SK-N-SH (cell line): ENCODE measurements around the gene RFX2. TPM values are rescaled to one million over a fixed set of nuclear protein-coding genes. Genes with fewer than 3 reads are reported as not detected.

ENCODE experiments used
- CTCF ChIA-PET: fragments of 300-600, 350-600 bp; formaldehyde crosslinking; extraction: SDS; loops from one replicate; lab custom pipeline; 2021; lab: Yijun Ruan, JAX
- POLR2A ChIA-PET: fragments of 350-600 bp; sonication (Branson Sonifier 250); formaldehyde crosslinking; extraction: SDS; loops from one replicate; lab custom pipeline; 2020; ENCODE audit warnings: antibody characterized with exemption, inconsistent platforms; lab: Yijun Ruan, JAX
- DNase-seq: peaks from one replicate; pipeline ENCODE4 v3.0.0; 2012
- H2AFZ ChIP-seq: fragments of 200-600 bp; sonication (generic); 2 replicates; pipeline ENCODE4 v1.8.1; 2016; ENCODE audit warnings: antibody characterized with exemption, mild to moderate bottlenecking, low read depth
- H3F3A ChIP-seq: fragments of 200-600 bp; sonication (generic); replicated peaks from 2 replicates; pipeline ENCODE3; 2016; ENCODE audit warnings: antibody characterized with exemption, mild to moderate bottlenecking; ENCODE audit not compliant: insufficient read depth
- H3K27ac ChIP-seq, 2 experiments: fragments of 200-500 bp in 1 of 2; fragments of 200-600 bp in 1 of 2; sonication (Bioruptor generic) in 1 of 2; sonication (generic), shearing (Covaris generic) in 1 of 2; 2 replicates each; pipeline versions ENCODE4 v1.5.1 to v1.6.1; 2014 to 2016; ENCODE audit warnings: low read depth in 2 of 2, inconsistent platforms in 1 of 2, low read length in 1 of 2, mild to moderate bottlenecking in 1 of 2, mixed read lengths in 1 of 2
- H3K27me3 ChIP-seq: fragments of 200-600 bp; sonication (generic), shearing (Covaris generic); 2 replicates; pipeline ENCODE4 v1.6.1; 2016; ENCODE audit warnings: mixed run types; ENCODE audit not compliant: insufficient read depth
- H3K36me3 ChIP-seq, 2 experiments: fragments of 200-500 bp in 1 of 2; fragments of 200-600 bp in 1 of 2; sonication (Bioruptor generic) in 1 of 2; sonication (generic) in 1 of 2; replicated peaks in 1 of 2; 2 replicates each; pipeline versions ENCODE3 to v1.5.1; 2014 to 2016; ENCODE audit warnings: low read length in 1 of 2, mild to moderate bottlenecking in 1 of 2; ENCODE audit not compliant: insufficient read depth in 2 of 2, control insufficient read depth in 1 of 2
- H3K4me1 ChIP-seq, 2 experiments: fragments of 200-500 bp in 1 of 2; fragments of 200-600 bp in 1 of 2; sonication (Bioruptor generic) in 1 of 2; sonication (generic), shearing (Covaris generic) in 1 of 2; 2 replicates each; pipeline versions ENCODE4 v1.5.1 to v1.6.1; 2014 to 2016; ENCODE audit warnings: low read depth in 1 of 2, low read length in 1 of 2, mixed run types in 1 of 2; ENCODE audit not compliant: insufficient read depth in 2 of 2, control insufficient read depth in 1 of 2
- H3K4me2 ChIP-seq: fragments of 200-600 bp; sonication (generic), shearing (Covaris generic); 2 replicates; pipeline ENCODE4 v1.6.1; 2017; ENCODE audit warnings: mixed run types
- H3K4me3 ChIP-seq, 2 experiments: fragments of 200-500 bp in 1 of 2; fragments of 200-600 bp in 1 of 2; sonication (Bioruptor generic) in 1 of 2; sonication (generic), shearing (Covaris generic) in 1 of 2; 2 replicates each; pipeline versions ENCODE4 v1.5.1 to v1.8.1; 2014 to 2016; ENCODE audit warnings: low read depth in 2 of 2, inconsistent platforms in 1 of 2, low read length in 1 of 2, mild to moderate bottlenecking in 1 of 2, mixed read lengths in 1 of 2, moderate library complexity in 1 of 2
- H3K79me2 ChIP-seq: fragments of 200-600 bp; sonication (generic); 2 replicates; pipeline ENCODE4 v1.8.1; 2017; ENCODE audit warnings: mild to moderate bottlenecking; ENCODE audit not compliant: insufficient read depth
- H3K9ac ChIP-seq: fragments of 200-600 bp; sonication (generic); 2 replicates; pipeline ENCODE4 v1.6.1; 2017; ENCODE audit warnings: mixed run types
- H3K9me2 ChIP-seq: fragments of 200-600 bp; sonication (generic); 2 replicates; pipeline ENCODE4 v1.6.1; 2017; ENCODE audit warnings: mixed run types
- H3K9me3 ChIP-seq: fragments of 200-600 bp; sonication (generic); 2 replicates; pipeline ENCODE4 v1.6.1; 2017; ENCODE audit warnings: mixed run types, mild to moderate bottlenecking, moderate library complexity
- H4K20me1 ChIP-seq: fragments of 200-600 bp; sonication (generic); 2 replicates; pipeline ENCODE4 v1.6.1; 2017; ENCODE audit warnings: mild to moderate bottlenecking, mixed run types; ENCODE audit not compliant: insufficient read depth
- EP300 ChIP-seq, 2 experiments: IDR thresholded peaks; 2 replicates each; pipeline versions ENCODE4 v1.4.0 to v1.6.1; 2012; ENCODE audit warnings: borderline replicate concordance in 1 of 2, low read depth in 1 of 2, low read length in 1 of 2
- FOSL2 ChIP-seq: IDR thresholded peaks from 2 replicates; pipeline ENCODE4 v1.4.0; 2012; ENCODE audit warnings: low read depth, mild to moderate bottlenecking, moderate library complexity, borderline replicate concordance
- FOXJ3 ChIP-seq: sonication (generic); formaldehyde crosslinking; IDR thresholded peaks from 2 replicates; pipeline ENCODE4 v1.5.1; 2020; ENCODE audit warnings: mild to moderate bottlenecking, missing genetic modification reagents
- FOXM1 ChIP-seq: IDR thresholded peaks from 2 replicates; pipeline ENCODE4 v1.4.0; 2012; ENCODE audit warnings: low read depth, mild to moderate bottlenecking
- GATA2 ChIP-seq: sonication (generic); formaldehyde crosslinking; IDR thresholded peaks from 2 replicates; pipeline ENCODE4 v1.5.0; 2020; ENCODE audit warnings: mild to moderate bottlenecking, missing genetic modification reagents
- JUND ChIP-seq: IDR thresholded peaks from 2 replicates; pipeline ENCODE4 v1.4.0; 2012
- MEF2A ChIP-seq: IDR thresholded peaks from 2 replicates; pipeline ENCODE4 v1.4.0; 2012; ENCODE audit warnings: low read depth, borderline replicate concordance
- MXI1 ChIP-seq: IDR thresholded peaks from 2 replicates; pipeline ENCODE4 v1.6.1; 2012; ENCODE audit warnings: mild to moderate bottlenecking, low read depth, low read length, improper control_type of control experiment
- NFIC ChIP-seq: IDR thresholded peaks from 2 replicates; pipeline ENCODE4 v1.4.0; 2012; ENCODE audit warnings: borderline replicate concordance
- REST ChIP-seq: IDR thresholded peaks from 2 replicates; pipeline ENCODE4 v1.6.1; 2012; ENCODE audit warnings: mild to moderate bottlenecking, low read depth, low read length, moderate library complexity
- RFX5 ChIP-seq: IDR thresholded peaks from 2 replicates; pipeline ENCODE4 v1.6.1; 2012; ENCODE audit warnings: mild to moderate bottlenecking, improper control_type of control experiment, low read length
- RXRA ChIP-seq: IDR thresholded peaks from 2 replicates; pipeline ENCODE4 v1.4.0; 2012; ENCODE audit warnings: low read depth, mild to moderate bottlenecking, borderline replicate concordance
- SMC3 ChIP-seq: IDR thresholded peaks from 2 replicates; pipeline ENCODE4 v1.6.1; 2012; ENCODE audit warnings: low read depth, low read length, improper control_type of control experiment
- TAF1 ChIP-seq: IDR thresholded peaks from 2 replicates; pipeline ENCODE4 v1.6.1; 2012; ENCODE audit warnings: low read depth, mild to moderate bottlenecking, low read length, moderate library complexity, borderline replicate concordance
- TCF12 ChIP-seq: IDR thresholded peaks from 2 replicates; pipeline ENCODE4 v1.4.0; 2012
- TEAD4 ChIP-seq: IDR thresholded peaks from 2 replicates; pipeline ENCODE4 v1.4.0; 2012; ENCODE audit warnings: mild to moderate bottlenecking, borderline replicate concordance; ENCODE audit not compliant: insufficient read depth
- USF1 ChIP-seq: IDR thresholded peaks from 2 replicates; pipeline ENCODE4 v1.4.0; 2012; ENCODE audit warnings: low read depth, borderline replicate concordance
- YY1 ChIP-seq: IDR thresholded peaks from 2 replicates; pipeline ENCODE4 v1.4.0; 2012; ENCODE audit warnings: low read depth, mild to moderate bottlenecking
- WGBS: methylation state at CpG from one replicate; pipeline ENCODE4 v1.1.6; 2017; ENCODE audit warnings: low lambda C conversion rate; 5-methylcytosine and 5-hydroxymethylcytosine counted together
- polyA plus RNA-seq, 3 experiments: library from polyadenylated mRNA; depleted of rRNA; stranded (reverse); fragments of >200 nt; gene quantifications; 2 replicates each; pipeline ENCODE4 v1.2.3, GENCODE V29; 2012
- TF ChIP-seq, protein P1 (sequence below): IDR thresholded peaks from 2 replicates; pipeline ENCODE4; 2012

RFX2 gene
- polyA plus RNA-seq, 1 of the 3 experiments (the other 2 are of a cell fraction), result 12.6 TPM

GRCh38 chr19:5992756-5993155 lies 117.5 kb downstream of the RFX2 start:
- no peaks in the 10 kb centered on the region for H3K79me2 ChIP-seq
- no peaks in the 10 kb centered on the region for H3K27me3 ChIP-seq
- TF ChIP-seq, protein P1, sequence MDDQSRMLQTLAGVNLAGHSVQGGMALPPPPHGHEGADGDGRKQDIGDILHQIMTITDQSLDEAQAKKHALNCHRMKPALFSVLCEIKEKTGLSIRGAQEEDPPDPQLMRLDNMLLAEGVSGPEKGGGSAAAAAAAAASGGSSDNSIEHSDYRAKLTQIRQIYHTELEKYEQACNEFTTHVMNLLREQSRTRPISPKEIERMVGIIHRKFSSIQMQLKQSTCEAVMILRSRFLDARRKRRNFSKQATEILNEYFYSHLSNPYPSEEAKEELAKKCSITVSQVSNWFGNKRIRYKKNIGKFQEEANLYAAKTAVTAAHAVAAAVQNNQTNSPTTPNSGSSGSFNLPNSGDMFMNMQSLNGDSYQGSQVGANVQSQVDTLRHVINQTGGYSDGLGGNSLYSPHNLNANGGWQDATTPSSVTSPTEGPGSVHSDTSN, result no peak
- TF ChIP-seq FOXM1, result no peak
- TF ChIP-seq TCF12, result no peak
- no peak for TF ChIP-seq GATA2 (CRISPR knock-in tag)
- TF ChIP-seq MXI1, result no peak
- no peak for TF ChIP-seq NFIC
- no peak for TF ChIP-seq JUND
- TF ChIP-seq USF1, result no peak
- TF ChIP-seq TAF1, result no peak
- no peak for TF ChIP-seq RXRA
- no peak for TF ChIP-seq TEAD4
- no peak for TF ChIP-seq EP300 (IDR thresholded peaks at IDR 0.05; ENCODE audit: borderline replicate concordance in 1 of 2, low read depth in 1 of 2, low read length in 1 of 2)
- TF ChIP-seq SMC3, result no peak
- TF ChIP-seq RFX5, result no peak
- no peak for TF ChIP-seq MEF2A
- no peak for TF ChIP-seq FOXJ3 (CRISPR knock-in tag)
- TF ChIP-seq YY1, result no peak
- TF ChIP-seq REST, result no peak
- no peak for TF ChIP-seq FOSL2
- H3F3A ChIP-seq, result no peaks in the 10 kb centered on the region
- no peak overlapping the region for H3K4me2 ChIP-seq
- H3K9me2 ChIP-seq, result no peaks in the 10 kb centered on the region
- H3K4me3 ChIP-seq, result no peak overlapping the region
- POLR2A ChIA-PET, result no interaction called here
- CTCF ChIA-PET, result interaction anchor here (0.6 to 12.1 kb wide), 5 partner anchors 21 to 219 kb away, joined by 3 to 448 read pairs (median 13); no protein-coding TSS in a partner anchor
- no peak for DNase-seq
- H4K20me1 ChIP-seq, result no peaks in the 10 kb centered on the region
- H2AFZ ChIP-seq, result no peak overlapping the region
- H3K9ac ChIP-seq, result no peak overlapping the region
- no peaks in the 10 kb centered on the region for H3K9me3 ChIP-seq
- WGBS, result 97% methylated on average over 10 of the region's 11 CpGs
- H3K27ac ChIP-seq, result peak overlapping the region in 1 of 2 experiments; percentile 94; a peak in 2 of 4 replicates
- H3K36me3 ChIP-seq, result peaks cover 2 to 3% of the 10 kb centered on the region in 2 experiments
- H3K4me1 ChIP-seq, result peaks cover 0 to 32% of the 10 kb centered on the region in 2 experiments; a peak in 2 of 4 replicates
